Fibroblast of skin of scalp (primary cell): ENCODE measurements around the gene IFITM1.
"Not testable (repeated sequence)": the region's sequence is repeated elsewhere in the genome, so short reads cannot be mapped to it uniquely, and the experiment has no call there.

Experiments used
- DNase-seq: peaks from one replicate; pipeline ENCODE4 v3.0.0-alpha.2; 2013

The IFITM1 gene

GRCh38 chr11:327581-327923 lies 13.7 kb downstream of the IFITM1 start:
- peak; percentile 36 for DNase-seq

- no peak for DNase-seq
Observed at GRCh38 chr11:328012-328411, 14.2 kb downstream of the IFITM1 start.

- not testable (repeated sequence) for DNase-seq
Observed at GRCh38 chr11:328516-329100, 14.8 kb downstream of the IFITM1 start.

- DNase-seq, result no peak
Observed at GRCh38 chr11:329886-330253, 16.0 kb downstream of the IFITM1 start.

GRCh38 chr11:330307-330693 lies 16.5 kb downstream of the IFITM1 start:
- no peak for DNase-seq

- no peak for DNase-seq
Observed at GRCh38 chr11:330694-331357, 17.0 kb downstream of the IFITM1 start.

GRCh38 chr11:331358-332060 lies 17.7 kb downstream of the IFITM1 start:
- no peak for DNase-seq

GRCh38 chr11:332651-333480 lies 19.0 kb downstream of the IFITM1 start:
- DNase-seq, result no peak

- DNase-seq, result not testable (repeated sequence)
Observed at GRCh38 chr11:333616-334263, 19.9 kb downstream of the IFITM1 start.

- no peak for DNase-seq
Observed at GRCh38 chr11:334264-334994, 20.6 kb downstream of the IFITM1 start.

GRCh38 chr11:335779-336658 lies 22.2 kb downstream of the IFITM1 start:
- DNase-seq, result peak; percentile 45

- DNase-seq, result no peak
Observed at GRCh38 chr11:336659-337198, 22.9 kb downstream of the IFITM1 start.

GRCh38 chr11:337711-338110 lies 23.9 kb downstream of the IFITM1 start:
- DNase-seq, result no peak

- no peak for DNase-seq
Observed at GRCh38 chr11:339963-340362, 26.1 kb downstream of the IFITM1 start.

GRCh38 chr11:340539-341512 lies 27.0 kb downstream of the IFITM1 start:
- DNase-seq, result no peak

GRCh38 chr11:342328-342727 lies 28.5 kb downstream of the IFITM1 start:
- DNase-seq, result no peak

GRCh38 chr11:344836-345578 lies 31.2 kb downstream of the IFITM1 start:
- DNase-seq, result no peak

- no peak for DNase-seq
Observed at GRCh38 chr11:346529-346928, 32.7 kb downstream of the IFITM1 start.
